ENCODE measurements around the gene RBM47.

RBM47 gene

DNA sequence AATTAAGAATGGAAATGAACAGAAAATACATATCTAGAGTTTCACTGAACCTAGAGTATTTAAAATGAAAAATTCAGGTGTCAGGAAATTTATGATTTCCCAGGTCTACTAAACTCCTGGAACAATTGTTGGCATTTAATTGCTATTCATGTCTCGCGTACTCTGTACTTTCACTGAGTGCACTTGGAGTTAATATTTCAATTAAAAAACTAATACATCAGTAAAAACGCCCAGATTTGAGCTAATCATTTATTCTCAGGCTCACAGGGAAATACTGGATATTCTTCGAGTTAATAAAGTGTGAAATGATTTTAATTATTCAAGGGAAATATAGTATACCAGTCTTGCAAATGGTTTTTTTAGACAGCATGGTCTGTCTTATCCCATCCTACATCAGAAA lies 168.6 kb downstream of the RBM47 start:
- TF ChIP-seq FOXM1 (IDR thresholded peaks at IDR 0.05; ENCODE audit: borderline replicate concordance) (no peak), SP1 (IDR thresholded peaks at IDR 0.05) (no peak), ZNF384 (IDR thresholded peaks at IDR 0.05) (no peak), TARDBP (IDR thresholded peaks at IDR 0.05) (no peak), FOXA1 (IDR thresholded peaks at IDR 0.05) (no peak), FOXK2 (IDR thresholded peaks at IDR 0.05) (no peak), L3MBTL2 (conservative IDR thresholded peaks at IDR 0.05) (no peak), ARNT (IDR thresholded peaks at IDR 0.05) (no peak), BHLHE40 (IDR thresholded peaks at IDR 0.05; ENCODE audit: borderline replicate concordance) (no peak), ELF4 (IDR thresholded peaks at IDR 0.05) (no peak), LEF1 (IDR thresholded peaks at IDR 0.05; ENCODE audit: borderline replicate concordance) (no peak), HDGF (IDR thresholded peaks at IDR 0.05; ENCODE audit: borderline replicate concordance) (no peak), CTBP1 (IDR thresholded peaks at IDR 0.05; ENCODE audit: borderline replicate concordance) (no peak), NFRKB (IDR thresholded peaks at IDR 0.05) (no peak), SUZ12 (IDR thresholded peaks at IDR 0.05) (no peak)
- TF ChIP-seq, protein P1, sequence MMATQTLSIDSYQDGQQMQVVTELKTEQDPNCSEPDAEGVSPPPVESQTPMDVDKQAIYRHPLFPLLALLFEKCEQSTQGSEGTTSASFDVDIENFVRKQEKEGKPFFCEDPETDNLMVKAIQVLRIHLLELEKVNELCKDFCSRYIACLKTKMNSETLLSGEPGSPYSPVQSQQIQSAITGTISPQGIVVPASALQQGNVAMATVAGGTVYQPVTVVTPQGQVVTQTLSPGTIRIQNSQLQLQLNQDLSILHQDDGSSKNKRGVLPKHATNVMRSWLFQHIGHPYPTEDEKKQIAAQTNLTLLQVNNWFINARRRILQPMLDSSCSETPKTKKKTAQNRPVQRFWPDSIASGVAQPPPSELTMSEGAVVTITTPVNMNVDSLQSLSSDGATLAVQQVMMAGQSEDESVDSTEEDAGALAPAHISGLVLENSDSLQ (IDR thresholded peaks at IDR 0.05): no peak
- DNase-seq (ENCODE audit: extremely low spot score): no peak
- POLR2A ChIA-PET: no interaction called here
- CTCF ChIA-PET: no interaction called here

DNA sequence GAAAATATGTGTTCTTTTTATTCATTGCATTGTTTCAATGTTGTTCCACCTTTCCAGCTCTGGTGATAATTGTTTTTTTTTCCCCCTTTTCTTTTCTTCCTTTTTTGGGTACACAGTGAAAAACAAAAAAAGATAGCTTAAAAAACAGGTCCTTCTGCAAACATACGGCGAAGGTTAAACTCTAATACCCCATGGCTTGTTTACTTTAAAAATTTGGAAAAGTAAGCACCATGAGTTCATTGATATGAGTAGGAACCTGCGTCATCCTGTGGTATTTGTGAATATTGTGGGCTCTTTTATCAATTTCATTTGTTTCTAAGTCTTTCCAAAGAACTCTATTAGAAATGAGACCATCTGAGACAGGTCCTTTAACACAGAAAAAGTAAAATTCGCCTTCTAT lies 171.0 kb downstream of the RBM47 start:
- ChIA-PET POLR2A (no interaction called here), CTCF (no interaction called here)
- TF ChIP-seq FOXK2 (IDR thresholded peaks at IDR 0.05) (no peak), TARDBP (IDR thresholded peaks at IDR 0.05) (no peak), FOXM1 (IDR thresholded peaks at IDR 0.05; ENCODE audit: borderline replicate concordance) (no peak), SP1 (IDR thresholded peaks at IDR 0.05) (no peak), FOXA1 (IDR thresholded peaks at IDR 0.05) (no peak), SUZ12 (IDR thresholded peaks at IDR 0.05) (no peak), BHLHE40 (IDR thresholded peaks at IDR 0.05; ENCODE audit: borderline replicate concordance) (no peak), L3MBTL2 (conservative IDR thresholded peaks at IDR 0.05) (no peak), NFRKB (IDR thresholded peaks at IDR 0.05) (no peak), ELF4 (IDR thresholded peaks at IDR 0.05) (no peak), ARNT (IDR thresholded peaks at IDR 0.05) (no peak), ZNF384 (IDR thresholded peaks at IDR 0.05) (no peak), HDGF (IDR thresholded peaks at IDR 0.05; ENCODE audit: borderline replicate concordance) (no peak), LEF1 (IDR thresholded peaks at IDR 0.05; ENCODE audit: borderline replicate concordance) (no peak)
- TF ChIP-seq, protein P1 (IDR thresholded peaks at IDR 0.05): no peak
- DNase-seq (ENCODE audit: extremely low spot score): no peak

DNA sequence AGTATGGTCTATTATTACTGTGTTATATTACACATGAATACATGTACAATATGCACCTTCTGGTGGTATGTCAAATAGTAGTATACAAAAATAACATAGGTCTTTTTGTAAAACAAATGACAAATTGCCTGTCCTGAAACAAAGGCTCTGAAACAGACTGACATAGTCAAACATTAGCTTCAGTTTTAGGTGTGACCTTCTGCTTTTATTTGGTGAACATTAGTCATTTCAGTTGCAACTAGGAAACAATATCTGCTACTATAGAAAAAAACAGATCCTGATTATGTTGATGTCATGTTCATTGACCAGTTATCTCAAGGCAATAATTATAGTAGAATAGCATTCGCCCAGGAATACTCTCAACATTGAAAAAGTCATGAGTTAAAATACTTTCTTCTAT lies 171.6 kb downstream of the RBM47 start:
- TF ChIP-seq CTBP1 (IDR thresholded peaks at IDR 0.05; ENCODE audit: borderline replicate concordance) (no peak), BHLHE40 (IDR thresholded peaks at IDR 0.05; ENCODE audit: borderline replicate concordance) (no peak), L3MBTL2 (conservative IDR thresholded peaks at IDR 0.05) (no peak), ELF4 (IDR thresholded peaks at IDR 0.05) (no peak), SUZ12 (IDR thresholded peaks at IDR 0.05) (no peak), FOXA1 (IDR thresholded peaks at IDR 0.05) (no peak), FOXM1 (IDR thresholded peaks at IDR 0.05; ENCODE audit: borderline replicate concordance) (no peak), FOXK2 (IDR thresholded peaks at IDR 0.05) (no peak), LEF1 (IDR thresholded peaks at IDR 0.05; ENCODE audit: borderline replicate concordance) (no peak)
- TF ChIP-seq, protein P1 (IDR thresholded peaks at IDR 0.05): no peak
- no peak for DNase-seq (ENCODE audit: extremely low spot score)
- CTCF ChIA-PET: no interaction called here
- POLR2A ChIA-PET: no interaction called here

DNA sequence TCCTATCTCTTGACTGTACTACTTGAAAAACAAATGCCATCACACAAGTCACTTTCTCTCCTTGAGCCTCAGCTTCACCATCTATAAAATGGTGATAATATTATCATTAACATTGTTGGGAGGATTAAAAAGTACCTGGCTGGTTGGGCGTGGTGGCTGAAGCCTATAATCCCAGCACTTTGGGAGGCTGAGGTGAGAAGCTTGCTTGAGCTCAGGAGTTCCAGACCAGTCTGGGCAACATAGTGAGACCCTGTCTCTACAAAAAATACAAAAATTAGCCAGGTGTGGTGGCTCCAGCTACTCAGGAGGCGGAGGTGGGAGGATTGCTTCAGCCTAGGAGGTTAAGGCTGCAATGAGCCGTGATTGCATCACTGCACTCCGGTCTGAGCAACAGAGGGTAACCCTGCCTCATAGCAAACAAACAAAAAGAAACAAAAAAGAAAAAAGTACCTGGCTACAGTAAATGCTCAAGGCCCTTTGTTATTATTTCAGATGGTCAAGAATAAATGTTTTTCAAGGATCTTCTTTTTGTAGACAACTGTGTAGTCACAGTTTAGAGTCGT lies 174.2 kb downstream of the RBM47 start:
- POLR2A ChIA-PET: no interaction called here
- DNase-seq (ENCODE audit: extremely low spot score): no peak
- CTCF ChIA-PET: no interaction called here
- TF ChIP-seq ARNT (IDR thresholded peaks at IDR 0.05): no peak
- no peak for TF ChIP-seq L3MBTL2 (conservative IDR thresholded peaks at IDR 0.05)
- TF ChIP-seq ELF4 (IDR thresholded peaks at IDR 0.05): no peak

DNA sequence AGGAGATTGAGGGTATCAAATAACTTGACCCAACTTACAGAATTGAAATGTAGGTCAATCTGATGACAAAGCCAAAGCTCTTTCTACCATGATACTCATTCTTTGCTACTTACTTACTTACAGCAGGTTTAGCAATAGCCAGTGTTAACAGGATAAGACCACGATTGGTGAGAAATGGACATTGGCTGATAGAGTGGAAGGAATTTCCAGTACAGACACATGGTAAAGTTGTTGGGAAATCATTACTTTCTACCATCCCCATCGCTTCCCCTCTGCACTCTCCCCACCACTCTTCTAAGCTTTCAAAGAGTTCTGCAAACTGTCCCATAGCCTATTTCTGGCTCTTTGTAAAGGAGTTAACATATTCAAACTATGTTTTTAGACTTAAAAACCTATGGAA lies 174.8 kb downstream of the RBM47 start:
- no peak for DNase-seq (ENCODE audit: extremely low spot score)
- ChIA-PET POLR2A (no interaction called here), CTCF (no interaction called here)
- no peak for TF ChIP-seq HDGF (IDR thresholded peaks at IDR 0.05; ENCODE audit: borderline replicate concordance)
- TF ChIP-seq ELF4 (IDR thresholded peaks at IDR 0.05): no peak
- TF ChIP-seq FOXK2 (IDR thresholded peaks at IDR 0.05): no peak
- no peak for TF ChIP-seq L3MBTL2 (conservative IDR thresholded peaks at IDR 0.05)
- no peak for TF ChIP-seq FOXM1 (IDR thresholded peaks at IDR 0.05; ENCODE audit: borderline replicate concordance)
- TF ChIP-seq FOXA1 (IDR thresholded peaks at IDR 0.05): no peak
- no peak for TF ChIP-seq CTBP1 (IDR thresholded peaks at IDR 0.05; ENCODE audit: borderline replicate concordance)
- no peak for TF ChIP-seq SP1 (IDR thresholded peaks at IDR 0.05)
- no peak for TF ChIP-seq NFRKB (IDR thresholded peaks at IDR 0.05)
- TF ChIP-seq BHLHE40 (IDR thresholded peaks at IDR 0.05; ENCODE audit: borderline replicate concordance): no peak
- no peak for TF ChIP-seq SUZ12 (IDR thresholded peaks at IDR 0.05)
- no peak for TF ChIP-seq TARDBP (IDR thresholded peaks at IDR 0.05)
- no peak for TF ChIP-seq ARNT (IDR thresholded peaks at IDR 0.05)
- no peak for TF ChIP-seq LEF1 (IDR thresholded peaks at IDR 0.05; ENCODE audit: borderline replicate concordance)
- TF ChIP-seq ZNF384 (IDR thresholded peaks at IDR 0.05): no peak
- TF ChIP-seq, protein P1 (IDR thresholded peaks at IDR 0.05): no peak

DNA sequence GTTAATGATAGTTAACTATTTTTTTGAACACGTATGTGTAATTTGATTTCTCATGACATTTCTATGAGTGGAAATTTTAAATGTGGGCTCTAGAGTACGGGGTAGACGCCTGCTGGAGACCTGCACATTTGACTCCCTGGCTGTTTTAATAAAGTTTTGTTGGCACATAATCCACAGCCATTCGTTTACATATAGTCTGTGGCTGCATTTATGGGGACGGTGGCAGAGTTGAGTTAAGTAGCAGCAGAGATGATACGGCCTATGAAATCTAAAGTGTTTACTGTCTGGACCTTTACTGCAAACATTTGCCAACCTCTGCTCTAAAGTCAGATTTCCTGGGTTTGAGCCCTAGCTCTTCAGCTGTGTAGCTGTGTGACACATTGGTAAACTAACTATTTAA lies 175.8 kb downstream of the RBM47 start:
- no peak for DNase-seq (ENCODE audit: extremely low spot score)
- POLR2A ChIA-PET: no interaction called here
- TF ChIP-seq LEF1 (IDR thresholded peaks at IDR 0.05; ENCODE audit: borderline replicate concordance): no peak
- no peak for TF ChIP-seq CTBP1 (IDR thresholded peaks at IDR 0.05; ENCODE audit: borderline replicate concordance)
- TF ChIP-seq ELF4 (IDR thresholded peaks at IDR 0.05): no peak
- TF ChIP-seq FOXA1 (IDR thresholded peaks at IDR 0.05): no peak
- no peak for TF ChIP-seq HDGF (IDR thresholded peaks at IDR 0.05; ENCODE audit: borderline replicate concordance)
- TF ChIP-seq TARDBP (IDR thresholded peaks at IDR 0.05): no peak
- TF ChIP-seq, protein P1 (IDR thresholded peaks at IDR 0.05): no peak
- no peak for TF ChIP-seq SP1 (IDR thresholded peaks at IDR 0.05)
- TF ChIP-seq ZNF384 (IDR thresholded peaks at IDR 0.05): no peak
- no peak for TF ChIP-seq BHLHE40 (IDR thresholded peaks at IDR 0.05; ENCODE audit: borderline replicate concordance)
- CTCF ChIA-PET: no interaction called here
